SHP77 (cell line): ENCODE measurements around the gene APC2.

Source experiments
- DNase-seq, 2 experiments: peaks; one replicate each; lab custom pipeline; 2025; lab: John Stamatoyannopoulos, UW

Gene APC2

DNA sequence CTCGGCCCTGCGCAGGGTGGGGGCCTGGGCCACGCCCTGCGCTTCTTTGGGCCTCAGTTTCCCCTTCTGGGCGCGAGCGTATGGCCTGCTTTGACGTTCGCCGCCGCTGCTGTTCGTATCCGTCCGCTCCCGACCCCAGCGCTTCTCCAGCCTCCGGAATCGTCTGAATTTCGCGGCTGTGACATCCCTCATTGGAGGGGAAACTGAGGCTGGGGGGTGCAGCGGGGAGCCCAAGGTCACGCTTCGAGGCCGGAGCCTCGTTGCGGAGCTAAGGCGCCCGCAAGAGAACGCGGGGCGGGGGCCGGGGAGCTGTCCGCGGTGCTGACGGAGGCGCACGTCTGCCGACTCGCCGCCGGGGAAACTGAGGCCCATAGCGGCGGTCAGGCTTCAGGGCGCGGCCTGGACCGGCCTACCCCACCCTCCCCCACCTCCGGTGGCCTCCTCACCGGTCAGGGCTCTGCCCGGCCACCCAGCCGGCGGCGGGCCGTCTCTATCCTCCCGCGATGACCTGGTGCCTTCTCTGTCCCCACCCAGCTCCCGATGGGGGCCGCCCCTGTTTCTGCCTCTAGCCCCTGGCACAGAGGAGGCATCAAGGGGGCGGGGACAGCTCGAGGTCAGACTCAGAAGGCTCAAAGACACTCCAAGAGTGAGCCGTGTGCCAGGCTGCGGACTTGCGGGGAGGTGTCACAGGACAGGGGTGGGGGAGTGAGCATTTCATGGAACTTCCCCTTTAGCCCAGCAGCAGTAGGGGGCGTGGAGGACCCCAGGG lies 3.0 kb upstream of the APC2 start:
- DNase-seq, result no peak

DNA sequence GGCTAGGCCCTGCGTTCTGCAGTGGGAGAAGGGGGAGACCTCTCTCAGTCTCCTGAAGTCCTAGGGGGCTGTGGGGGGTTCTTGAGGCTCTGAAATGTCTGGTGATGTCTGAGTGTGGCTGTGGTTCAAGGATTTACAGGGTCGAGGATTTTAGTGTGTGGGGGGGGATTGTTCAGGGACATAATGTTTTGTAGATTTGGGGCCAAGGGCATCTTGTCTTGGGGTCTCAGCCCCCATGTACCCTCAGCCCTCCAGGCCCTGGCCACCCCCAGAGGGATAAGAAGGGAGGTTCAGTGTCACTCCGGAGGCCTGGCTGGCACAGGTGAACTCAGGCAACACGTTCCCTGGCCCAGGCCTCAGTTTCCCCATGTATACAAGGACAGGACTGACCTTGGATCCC lies 2.4 kb upstream of the APC2 start:
- no peak for DNase-seq

DNA sequence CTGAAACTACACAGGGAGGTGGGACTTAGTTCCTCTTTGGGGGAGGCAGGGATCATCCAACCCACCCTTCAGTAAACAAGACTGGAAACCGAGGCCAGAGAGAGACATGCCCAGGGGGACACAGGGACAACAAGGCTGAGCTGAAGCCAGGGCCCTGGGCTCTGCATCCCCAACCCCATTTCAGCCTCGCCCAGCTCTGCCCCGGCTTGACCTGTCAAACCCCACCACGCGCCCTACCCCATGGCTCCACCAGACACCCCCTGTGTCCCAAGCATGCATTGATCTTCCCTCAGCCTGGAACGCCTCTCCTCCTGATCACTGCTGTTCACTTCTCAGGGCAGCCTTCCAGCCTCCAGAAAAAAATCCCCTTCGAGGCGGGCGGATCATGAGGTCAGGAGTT lies 2.0 kb upstream of the APC2 start:
- DNase-seq, result no peak

DNA sequence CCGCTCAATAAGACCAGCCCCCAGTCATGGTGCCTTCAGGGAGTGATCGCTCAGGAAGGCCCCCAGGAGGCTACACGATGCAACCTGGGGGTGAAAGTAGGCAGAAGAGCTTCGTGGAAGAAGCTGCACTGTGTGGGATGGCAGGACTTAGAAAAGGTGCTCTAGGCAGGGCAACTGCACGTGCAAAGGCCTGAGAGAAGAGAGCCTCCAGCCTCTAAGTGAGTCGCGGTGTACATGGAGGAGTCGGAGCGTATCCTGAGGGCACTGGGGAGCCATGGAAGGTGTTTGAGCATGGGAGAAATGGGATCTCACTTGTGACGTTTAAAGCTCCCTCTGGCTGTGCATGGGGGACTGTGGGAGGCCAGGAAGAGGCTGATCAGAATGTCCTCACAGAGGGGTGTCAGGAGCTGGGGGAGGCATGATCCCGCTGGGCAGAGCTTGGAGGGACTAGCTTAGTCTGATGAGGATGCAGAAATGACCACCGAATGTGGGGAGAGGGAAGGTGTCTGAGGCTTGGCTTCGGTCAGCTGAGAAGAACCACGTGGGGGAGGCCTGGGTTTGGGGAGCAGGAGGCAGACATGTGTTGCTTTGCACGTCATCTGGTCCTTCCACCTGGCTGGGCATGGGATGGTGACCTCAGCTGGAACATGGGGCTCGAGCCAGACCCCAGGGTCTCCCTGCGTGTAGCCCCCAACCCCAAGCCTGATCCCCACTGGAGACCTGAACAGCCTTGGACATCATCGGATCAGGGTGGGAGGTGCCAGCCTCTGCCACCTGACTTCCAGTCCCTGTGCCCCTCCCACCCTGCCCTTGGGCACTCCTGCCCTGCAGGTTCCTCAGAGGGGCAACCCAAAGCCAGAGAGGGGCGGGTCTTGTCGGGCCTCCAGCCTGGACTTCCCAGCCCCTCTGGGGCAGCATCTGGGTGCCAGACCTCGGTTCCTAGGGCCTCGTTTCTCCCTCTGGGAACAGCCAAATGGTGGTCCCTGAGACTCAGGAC lies 1.1 kb downstream of the APC2 start:
- no peak for DNase-seq

DNA sequence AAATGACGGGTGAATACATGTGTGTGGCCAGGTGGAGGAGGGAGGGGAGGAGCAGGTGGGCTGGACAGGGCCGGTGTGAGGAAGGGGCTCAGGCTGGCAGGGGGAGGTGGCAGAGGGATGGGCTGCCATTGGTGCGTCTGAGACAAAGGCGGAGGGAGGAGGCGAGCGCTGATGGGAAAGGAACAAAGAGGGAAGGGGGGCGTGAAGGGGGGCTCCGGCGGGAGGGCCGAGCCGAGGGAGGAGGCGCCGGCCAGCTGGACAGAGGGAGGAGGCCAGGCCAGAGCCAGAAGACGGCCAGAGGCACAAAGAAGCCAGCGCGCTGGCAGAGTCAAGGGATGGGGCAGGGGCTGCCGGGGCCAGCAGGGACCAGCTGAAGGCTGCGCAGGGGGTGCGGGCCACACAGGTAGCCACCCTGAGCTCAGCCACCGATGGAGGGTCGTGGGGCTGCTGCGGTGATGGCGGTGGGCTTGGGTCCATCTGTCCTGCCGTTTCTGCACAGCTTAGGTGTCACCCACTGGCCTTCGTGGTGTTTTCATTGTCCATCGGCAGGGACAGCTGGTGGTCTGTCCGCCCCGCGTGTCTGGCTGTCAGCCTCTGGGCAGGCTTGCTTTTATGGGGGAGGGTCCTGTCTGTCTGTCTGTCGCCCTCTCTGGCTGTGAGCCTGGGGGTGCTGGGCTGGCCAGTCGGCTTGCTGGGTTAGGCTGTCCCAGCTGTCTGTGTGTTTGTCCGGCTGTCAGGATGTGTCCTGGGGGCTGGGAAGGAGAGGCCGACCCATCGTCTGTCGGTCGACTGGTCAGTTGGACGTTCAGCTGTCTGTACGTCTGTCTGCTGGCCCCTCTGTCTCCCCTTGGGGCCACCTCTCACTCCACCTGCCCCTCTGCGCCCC lies 2.2 kb downstream of the APC2 start:
- DNase-seq, result no peak

DNA sequence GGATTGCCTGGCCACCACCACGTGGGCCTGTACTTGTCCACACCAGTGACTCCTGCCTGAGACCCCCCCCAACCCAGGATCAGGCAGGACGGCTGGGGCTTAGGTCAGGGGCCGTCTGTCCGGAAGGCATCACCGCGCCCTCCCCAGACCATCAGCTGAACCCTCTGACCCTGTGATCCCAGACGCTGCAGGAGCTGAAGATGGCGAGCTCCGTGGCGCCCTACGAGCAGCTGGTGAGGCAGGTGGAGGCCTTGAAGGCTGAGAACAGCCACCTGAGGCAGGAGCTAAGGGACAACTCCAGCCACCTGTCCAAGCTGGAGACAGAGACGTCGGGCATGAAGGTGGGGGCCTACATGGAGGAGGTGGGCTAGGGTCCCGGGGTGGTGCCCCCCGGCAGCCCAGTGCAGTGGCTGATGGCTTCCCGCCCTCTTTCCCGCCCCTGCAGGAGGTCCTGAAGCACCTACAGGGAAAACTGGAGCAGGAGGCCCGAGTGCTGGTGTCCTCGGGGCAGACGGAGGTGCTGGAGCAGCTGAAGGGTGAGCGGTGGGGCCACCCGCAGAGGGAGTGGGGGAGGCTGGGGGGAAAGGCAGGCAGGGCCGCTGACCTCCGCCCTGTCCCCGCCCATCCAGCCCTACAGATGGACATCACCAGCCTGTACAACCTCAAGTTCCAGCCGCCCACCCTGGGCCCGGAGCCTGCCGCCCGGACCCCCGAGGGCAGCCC lies 3.0 kb downstream of the APC2 start:
- DNase-seq, result no peak

DNA sequence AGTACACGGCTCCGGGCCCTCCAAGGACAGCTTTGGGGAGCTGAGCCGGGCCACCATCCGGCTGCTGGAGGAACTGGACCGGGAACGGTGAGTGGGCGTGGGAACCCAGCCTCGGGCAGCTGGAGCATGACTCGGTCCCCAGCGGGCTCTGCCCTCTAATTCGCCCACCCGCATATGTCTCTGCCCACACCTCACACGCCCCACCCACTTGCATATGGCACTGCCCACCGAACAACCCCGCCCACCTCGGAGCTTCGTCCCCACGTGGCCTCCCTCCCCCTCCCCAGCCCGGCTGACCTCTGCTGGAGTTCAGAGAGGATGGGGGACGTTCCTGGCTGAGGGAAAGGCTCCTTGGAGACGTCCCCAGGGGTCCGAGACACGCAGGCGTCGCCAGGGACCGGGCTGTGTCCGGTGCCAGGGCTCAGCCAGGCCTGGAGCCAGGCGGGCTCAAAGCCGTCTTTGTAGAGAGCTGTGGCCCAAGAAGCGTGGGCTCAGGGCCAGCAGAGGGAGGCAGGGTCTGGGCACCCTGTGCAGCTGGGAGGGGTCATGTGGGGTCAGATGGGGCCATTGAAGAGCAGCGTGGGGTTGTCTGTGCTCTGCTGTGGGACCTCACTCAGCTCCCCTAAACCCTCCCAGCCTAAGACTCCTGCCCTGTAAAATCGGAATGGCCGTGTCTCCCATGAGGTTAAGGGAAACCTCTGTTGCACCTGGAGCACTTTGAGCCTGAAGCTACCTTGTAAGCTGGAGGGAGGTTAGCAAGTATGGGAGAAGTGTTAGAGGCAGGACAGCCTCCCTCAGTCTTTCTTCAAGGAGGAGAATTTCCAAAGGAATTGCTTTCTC lies 3.8 kb downstream of the APC2 start:
- no peak for DNase-seq

DNA sequence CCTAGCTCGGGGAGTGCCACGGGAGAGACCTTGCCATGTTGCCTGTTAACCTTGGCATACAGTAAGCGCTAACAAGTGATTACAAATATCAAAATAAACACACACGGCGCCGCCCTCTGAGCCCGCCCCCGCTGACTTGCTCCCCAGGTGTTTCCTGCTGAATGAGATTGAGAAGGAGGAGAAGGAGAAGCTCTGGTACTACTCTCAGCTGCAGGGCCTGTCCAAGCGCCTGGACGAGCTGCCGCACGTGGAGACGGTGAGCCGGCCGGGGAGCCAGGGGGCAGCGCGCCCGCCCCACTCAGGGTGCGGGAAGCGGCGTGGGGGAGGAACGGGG lies 5.0 kb downstream of the APC2 start:
- no peak for DNase-seq

DNA sequence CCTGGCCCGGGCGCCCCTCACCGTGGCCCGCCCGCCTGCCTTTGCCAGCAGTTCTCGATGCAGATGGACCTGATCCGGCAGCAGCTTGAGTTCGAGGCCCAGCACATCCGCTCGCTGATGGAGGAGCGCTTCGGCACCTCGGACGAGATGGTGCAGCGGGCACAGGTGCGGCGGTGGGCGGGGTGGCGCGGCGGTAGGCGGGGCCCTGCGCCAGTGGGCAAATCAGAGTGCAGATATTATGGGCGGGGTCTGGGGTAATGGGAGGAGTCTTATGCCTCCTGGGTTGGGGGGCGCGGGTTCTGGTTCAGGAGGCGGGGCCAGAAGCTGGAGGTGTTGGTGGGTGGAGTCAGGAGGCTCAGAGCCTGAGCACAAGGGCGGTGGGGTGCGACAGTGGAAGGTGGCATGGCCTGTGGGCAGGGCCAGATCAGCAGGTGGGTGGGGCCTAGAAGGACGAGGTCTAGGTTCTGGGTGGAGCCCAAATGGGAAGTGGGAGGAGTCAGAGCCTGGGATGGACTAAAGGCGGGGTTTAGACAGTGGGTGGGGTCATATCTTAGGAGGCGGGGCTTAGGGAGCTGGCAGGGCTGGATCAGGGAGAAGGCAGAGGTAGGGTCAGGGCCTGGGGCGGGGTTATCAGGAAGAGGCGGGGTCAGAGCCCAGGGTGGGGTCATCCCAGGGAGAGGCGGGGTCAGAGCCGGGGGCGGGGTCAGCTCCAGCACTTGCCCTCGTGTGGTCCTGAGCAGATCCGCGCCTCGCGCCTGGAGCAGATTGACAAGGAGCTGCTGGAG lies 5.6 kb downstream of the APC2 start:
- DNase-seq, result peak; percentile 56 to 66

DNA sequence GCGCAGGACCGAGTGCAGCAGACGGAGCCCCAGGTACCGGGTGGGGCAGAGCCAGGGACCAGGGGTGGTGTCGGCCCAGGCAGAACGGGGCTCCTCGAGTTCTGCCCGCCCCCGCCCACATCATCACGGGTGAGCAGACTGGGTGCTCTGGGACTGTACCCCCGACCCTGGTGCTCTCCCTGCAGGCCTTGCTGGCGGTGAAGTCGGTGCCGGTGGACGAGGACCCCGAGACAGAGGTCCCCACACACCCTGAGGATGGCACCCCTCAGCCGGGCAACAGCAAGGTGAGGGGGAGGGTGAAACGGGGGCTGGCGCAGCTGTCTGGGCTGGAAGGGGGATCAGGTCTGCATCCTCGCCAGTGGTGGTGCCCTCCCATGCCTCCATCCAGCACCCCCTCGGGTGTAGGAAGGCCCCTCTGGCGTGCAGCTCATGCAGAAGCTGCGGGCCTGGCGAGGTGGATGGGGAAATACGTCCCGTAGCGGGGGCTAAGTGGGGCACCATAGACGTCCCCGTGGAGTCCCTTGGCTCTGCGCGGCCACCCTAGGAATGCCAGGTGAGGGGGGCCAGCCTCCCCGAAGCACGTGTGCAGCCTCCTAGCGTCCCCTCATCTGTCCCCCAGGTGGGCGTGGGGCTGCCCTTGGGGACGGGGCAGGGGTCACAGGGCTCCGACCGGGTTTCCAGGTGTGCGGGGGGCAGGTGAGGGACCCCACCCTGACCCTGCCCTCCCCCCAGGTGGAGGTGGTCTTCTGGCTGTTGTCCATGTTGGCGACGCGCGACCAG lies 6.4 kb downstream of the APC2 start:
- no peak for DNase-seq

DNA sequence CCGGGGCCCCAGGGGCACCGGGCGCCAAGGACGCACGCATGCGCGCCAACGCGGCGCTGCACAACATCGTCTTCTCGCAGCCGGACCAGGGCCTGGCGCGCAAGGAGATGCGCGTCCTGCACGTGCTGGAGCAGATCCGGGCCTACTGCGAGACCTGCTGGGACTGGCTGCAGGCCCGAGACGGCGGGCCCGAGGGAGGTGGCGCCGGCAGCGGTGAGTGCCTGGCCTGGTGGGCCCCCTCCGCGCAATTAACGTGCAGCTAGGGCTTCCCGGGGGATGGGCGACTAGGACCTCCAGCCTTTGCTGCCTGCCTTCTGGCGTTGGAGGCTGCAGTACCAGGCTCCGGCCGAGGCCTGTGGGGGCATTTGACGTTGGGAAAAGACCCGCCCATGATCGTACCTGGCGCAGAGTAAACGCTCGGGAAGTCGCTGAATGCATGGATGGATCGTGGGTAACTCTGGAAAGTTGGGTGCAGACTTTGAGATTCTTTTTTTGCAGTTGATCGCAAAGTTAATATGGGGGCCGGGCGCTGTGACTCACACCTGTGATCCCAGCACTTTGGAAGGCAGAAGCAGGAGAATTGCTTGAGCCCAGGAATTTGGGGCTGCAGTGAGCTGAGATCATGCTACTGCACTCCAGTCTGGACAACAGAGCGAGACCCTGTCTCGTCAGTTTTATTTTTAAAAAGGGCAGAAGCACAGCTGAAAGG lies 7.3 kb downstream of the APC2 start:
- DNase-seq, result no peak

DNA sequence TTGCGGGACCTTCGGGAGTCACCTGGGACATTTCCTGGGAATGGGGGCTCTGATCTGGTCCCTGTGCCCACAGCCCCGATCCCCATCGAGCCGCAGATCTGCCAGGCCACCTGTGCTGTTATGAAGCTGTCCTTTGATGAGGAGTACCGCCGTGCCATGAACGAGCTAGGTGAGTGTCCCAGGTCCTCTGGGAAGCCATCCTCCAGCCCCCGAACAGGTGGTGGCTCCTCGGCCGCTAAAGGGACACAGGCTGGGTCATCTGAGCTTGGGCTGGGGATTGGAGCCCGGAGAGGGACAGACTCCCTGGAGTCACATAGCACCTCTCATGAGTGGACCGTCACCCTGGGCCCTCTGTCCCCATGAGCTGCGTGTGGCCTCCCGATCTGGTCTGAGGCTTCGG lies 8.0 kb downstream of the APC2 start:
- no peak for DNase-seq

DNA sequence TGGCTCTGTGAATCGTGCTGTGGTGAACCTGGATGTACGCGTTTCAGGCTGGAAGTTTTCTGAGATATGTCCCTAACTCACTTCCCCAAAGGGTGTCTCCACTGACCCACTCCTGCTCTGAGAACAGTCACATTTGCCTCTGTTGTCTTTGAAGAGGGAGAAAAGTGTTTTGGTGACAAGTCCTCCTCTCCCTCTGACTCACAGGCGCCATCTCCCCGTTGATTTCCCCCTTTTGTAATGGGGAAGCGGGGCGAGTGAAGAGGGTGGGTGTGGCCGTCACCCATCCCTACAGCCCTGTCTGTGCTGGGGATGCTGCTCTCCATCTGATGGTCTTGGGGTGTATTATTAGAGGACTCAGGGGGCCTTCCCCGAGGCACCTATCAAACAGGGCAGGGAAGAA lies 9.6 kb downstream of the APC2 start:
- no peak for DNase-seq

DNA sequence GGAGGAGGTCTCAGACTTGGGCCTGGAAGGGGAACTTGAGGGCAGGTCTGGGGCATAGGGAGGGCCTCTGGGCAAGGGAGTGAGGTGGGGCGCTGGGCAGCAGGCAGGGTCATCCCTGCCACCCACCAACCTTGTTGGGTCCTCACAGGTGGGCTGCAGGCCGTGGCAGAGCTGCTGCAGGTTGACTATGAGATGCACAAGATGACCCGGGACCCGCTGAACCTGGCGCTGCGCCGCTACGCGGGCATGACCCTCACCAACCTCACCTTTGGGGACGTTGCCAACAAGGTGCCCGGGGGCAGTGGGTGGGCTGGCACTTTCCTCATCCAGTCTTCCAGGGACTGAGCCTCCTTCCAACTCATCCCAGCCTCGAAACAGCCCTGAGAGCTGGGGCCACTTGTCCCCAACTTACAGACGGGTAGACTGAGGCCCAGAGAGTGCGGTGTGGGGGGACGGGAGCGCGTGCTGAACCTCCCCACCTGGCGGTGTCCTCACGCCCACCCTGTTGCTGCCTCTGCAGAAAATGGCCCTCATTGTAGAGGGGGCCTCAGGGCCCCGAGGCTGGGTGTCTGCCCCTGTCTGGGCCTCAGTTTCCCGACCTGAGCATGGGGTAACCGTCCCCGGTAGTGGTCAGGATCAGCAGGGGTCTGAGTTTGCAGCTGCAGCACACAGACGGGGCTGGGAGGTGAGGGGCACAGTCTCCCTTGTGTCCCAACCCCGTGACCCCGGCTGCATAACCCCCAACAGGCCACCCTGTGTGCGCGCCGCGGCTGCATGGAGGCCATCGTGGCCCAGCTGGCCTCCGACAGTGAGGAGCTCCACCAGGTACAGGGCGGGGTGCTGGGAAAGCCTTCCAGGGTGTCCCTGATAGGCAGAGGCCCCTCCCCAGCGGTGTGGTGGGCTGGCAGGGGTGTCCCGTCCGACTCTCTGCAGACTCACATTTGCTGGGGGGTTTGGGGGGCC lies 10.4 kb downstream of the APC2 start:
- DNase-seq, result no peak

DNA sequence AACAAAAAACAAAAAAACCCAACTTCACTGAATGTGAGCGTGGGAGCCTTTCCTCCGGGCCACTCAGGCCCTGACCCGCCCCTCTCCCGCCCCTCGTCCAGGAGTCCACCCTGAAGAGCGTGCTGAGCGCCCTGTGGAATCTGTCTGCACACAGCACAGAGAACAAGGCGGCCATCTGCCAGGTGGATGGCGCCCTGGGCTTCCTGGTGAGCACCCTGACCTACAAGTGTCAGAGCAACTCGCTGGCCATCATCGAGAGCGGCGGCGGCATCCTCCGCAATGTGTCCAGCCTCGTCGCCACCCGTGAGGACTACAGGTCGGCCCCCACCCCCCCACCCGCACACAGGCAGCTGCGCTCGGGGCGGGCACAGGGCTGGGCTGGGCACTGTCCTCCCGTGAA lies 11.9 kb downstream of the APC2 start:
- no peak for DNase-seq

DNA sequence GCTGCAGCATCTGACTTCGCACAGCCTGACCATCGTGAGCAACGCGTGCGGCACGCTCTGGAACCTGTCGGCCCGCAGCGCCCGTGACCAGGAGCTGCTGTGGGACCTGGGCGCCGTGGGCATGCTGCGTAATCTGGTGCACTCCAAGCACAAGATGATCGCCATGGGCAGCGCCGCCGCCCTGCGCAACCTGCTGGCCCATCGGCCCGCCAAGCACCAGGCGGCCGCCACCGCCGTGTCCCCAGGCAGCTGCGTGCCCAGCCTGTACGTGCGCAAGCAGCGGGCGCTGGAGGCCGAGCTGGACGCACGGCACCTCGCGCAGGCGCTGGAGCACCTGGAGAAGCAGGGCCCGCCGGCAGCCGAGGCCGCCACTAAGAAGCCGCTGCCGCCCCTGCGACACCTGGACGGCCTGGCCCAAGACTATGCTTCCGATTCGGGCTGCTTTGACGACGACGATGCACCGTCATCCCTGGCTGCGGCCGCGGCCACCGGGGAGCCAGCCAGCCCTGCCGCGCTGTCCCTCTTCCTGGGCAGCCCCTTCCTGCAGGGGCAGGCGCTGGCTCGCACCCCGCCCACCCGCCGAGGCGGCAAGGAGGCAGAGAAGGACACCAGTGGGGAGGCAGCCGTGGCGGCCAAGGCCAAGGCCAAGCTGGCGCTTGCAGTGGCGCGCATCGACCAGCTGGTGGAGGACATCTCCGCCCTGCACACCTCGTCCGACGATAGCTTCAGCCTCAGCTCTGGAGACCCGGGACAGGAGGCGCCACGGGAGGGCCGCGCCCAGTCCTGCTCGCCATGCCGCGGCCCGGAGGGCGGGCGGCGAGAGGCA lies 15.5 kb downstream of the APC2 start:
- no peak for DNase-seq
